Pancreas (tissue), 10 donors: ENCODE measurements around the gene PKIB. TPM values are rescaled to one million over a fixed set of nuclear protein-coding genes. Genes with fewer than 3 reads are reported as not detected.

ENCODE experiments used
- ATAC-seq, 4 donors: fragments of 200-7000 bp; cut with Tn5 transposase; one replicate each; pipeline versions ENCODE4 v1.8.0 to v1.9.1; 2020; ENCODE audit warnings: mild to moderate bottlenecking in 4 of 4, moderate library complexity in 4 of 4
- DNase-seq, 6 donors: peaks; one replicate each; pipeline ENCODE4 v3.0.0-alpha.2; 2020
- FAIRE-seq: peaks from 2 replicates; lab custom pipeline; 2012; peaks lifted over from hg19 to GRCh38; lab: Jason Lieb, UNC
- H3K27ac ChIP-seq, 4 donors: fragments of 200-600 bp; sonication (generic); 1 replicate in 3 of 4; 2 replicates in 1 of 4; pipeline versions ENCODE4 v1.5.0 to v1.8.0; 2020
- H3K27me3 ChIP-seq, 4 donors: fragments of 200-600 bp; one replicate each; pipeline ENCODE4 v1.8.0; 2021
- H3K36me3 ChIP-seq, 3 donors: fragments of 200-600 bp; sonication (generic) in 1 of 3; one replicate each; pipeline versions ENCODE4 v1.5.0 to v1.8.0; 2020 to 2021
- H3K4me1 ChIP-seq, 3 donors: fragments of 200-600 bp; one replicate each; pipeline ENCODE4 v1.8.0; 2021
- H3K4me3 ChIP-seq, 4 donors: fragments of 200-600 bp; sonication (generic) in 2 of 4; one replicate each; pipeline versions ENCODE4 v1.5.0 to v1.8.0; 2020 to 2021
- H3K9me3 ChIP-seq, 4 donors: fragments of 200-600 bp; one replicate each; pipeline ENCODE4 v1.8.0; 2021
- WGBS, 2 donors: extraction: QIAGEN DNeasy Blood & Tissue Kit; methylation state at CpG; one replicate each; pipeline ENCODE4 v1.1.7; 2013; 5-methylcytosine and 5-hydroxymethylcytosine counted together
- intact Hi-C, 3 donors: fragments of 100-400 bp; cut with DNase I; formaldehyde crosslinking; loops; one replicate each; pipeline versions ENCODE4 v1.11.1 to v1.14.2; 2022
- polyA plus RNA-seq, 2 donors: library from polyadenylated mRNA; stranded (reverse); fragments of 200-250 nt; gene quantifications; one replicate each; pipeline ENCODE4 v1.2.3, GENCODE V29; 2013
- total RNA-seq, 6 donors: library from RNA; stranded (reverse); fragmentation: NEBNext Ultra II Directional in 4 of 6; extraction: Animal tissue kit (Norgen Biotek cat#: 25700) in 4 of 6; gene quantifications; one replicate each; pipeline versions ENCODE4 v1.2.1 to v1.2.4, GENCODE V29; 2021 to 2023
- TF ChIP-seq, protein P1 (sequence below), 4 donors: fragments of 200-600 bp; sonication (generic) in 3 of 4; IDR thresholded peaks; one replicate each; pipeline versions ENCODE4 v1.5.0 to v1.8.0; 2021; ENCODE audit warnings: antibody characterized with exemption in 4 of 4
- donor health status: healthy with polysubstance abuse.
- donor health status: DM: no; HTN: no; CAD: no; lungs with moderate emphysema.
- donor health status: DM: no; HTN: no; CAD: no.
- donor health status: control.
- donor health status: control.
- donor health status: Bipolar disorder and iron deficiency.
- donor health status: DM: yes; HTN: yes; CAD: no.
- donor health status: DM: no; HTN: no; CAD: no.
- donor health status: DM: no; HTN: no; CAD: no.
- donor health status: DM: yes; HTN: yes; CAD: no.

PKIB gene
- total and polyA plus RNA-seq, 8 donors: 1.2 to 21.1 (median 5.4) TPM

DNA sequence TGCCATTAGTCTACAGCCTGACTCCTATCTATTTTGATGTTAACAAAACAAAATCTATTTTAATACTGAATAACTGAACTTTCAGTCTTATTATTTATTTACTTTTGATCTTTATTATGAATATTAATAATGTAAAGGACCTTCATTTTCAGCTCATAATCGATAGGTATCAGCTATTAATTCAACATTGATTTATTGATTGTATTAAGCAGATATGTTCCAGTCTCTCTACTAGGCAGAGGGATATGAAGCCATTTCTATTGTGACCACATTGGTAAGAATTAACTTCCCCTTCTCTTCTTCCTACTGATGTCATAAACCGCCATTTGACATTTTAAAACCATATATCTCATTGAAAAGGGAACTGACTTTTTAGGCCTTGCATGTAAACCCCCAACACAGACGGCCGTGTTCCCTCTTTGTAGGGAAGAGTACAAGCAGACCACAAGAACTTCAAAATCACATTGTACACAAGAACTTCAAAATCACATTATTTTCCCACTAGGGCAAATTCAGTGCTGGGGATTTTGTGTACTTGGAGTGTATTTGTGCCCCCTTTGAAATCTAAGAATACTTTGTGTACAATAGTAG lies 99.8 kb downstream of the PKIB start:
- Histone ChIP-seq H3K9me3 (no peaks in the 10 kb centered on the region), H3K27ac (no peak overlapping the region), H3K4me3 (no peak overlapping the region), H3K27me3 (no peaks in the 10 kb centered on the region), H3K4me1 (no peaks in the 10 kb centered on the region), H3K36me3 (no peaks in the 10 kb centered on the region)
- ATAC-seq (peak in 2 of 4 donors; percentile 58 to 78), FAIRE-seq (no peak), DNase-seq (no peak)
- TF ChIP-seq, protein P1, sequence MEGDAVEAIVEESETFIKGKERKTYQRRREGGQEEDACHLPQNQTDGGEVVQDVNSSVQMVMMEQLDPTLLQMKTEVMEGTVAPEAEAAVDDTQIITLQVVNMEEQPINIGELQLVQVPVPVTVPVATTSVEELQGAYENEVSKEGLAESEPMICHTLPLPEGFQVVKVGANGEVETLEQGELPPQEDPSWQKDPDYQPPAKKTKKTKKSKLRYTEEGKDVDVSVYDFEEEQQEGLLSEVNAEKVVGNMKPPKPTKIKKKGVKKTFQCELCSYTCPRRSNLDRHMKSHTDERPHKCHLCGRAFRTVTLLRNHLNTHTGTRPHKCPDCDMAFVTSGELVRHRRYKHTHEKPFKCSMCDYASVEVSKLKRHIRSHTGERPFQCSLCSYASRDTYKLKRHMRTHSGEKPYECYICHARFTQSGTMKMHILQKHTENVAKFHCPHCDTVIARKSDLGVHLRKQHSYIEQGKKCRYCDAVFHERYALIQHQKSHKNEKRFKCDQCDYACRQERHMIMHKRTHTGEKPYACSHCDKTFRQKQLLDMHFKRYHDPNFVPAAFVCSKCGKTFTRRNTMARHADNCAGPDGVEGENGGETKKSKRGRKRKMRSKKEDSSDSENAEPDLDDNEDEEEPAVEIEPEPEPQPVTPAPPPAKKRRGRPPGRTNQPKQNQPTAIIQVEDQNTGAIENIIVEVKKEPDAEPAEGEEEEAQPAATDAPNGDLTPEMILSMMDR (IDR thresholded peaks at IDR 0.05): no peak
- WGBS, 2 donors: 84 to 86% methylated on average over 4 of the region's 4 CpGs
- intact Hi-C loops: no loop called here

DNA sequence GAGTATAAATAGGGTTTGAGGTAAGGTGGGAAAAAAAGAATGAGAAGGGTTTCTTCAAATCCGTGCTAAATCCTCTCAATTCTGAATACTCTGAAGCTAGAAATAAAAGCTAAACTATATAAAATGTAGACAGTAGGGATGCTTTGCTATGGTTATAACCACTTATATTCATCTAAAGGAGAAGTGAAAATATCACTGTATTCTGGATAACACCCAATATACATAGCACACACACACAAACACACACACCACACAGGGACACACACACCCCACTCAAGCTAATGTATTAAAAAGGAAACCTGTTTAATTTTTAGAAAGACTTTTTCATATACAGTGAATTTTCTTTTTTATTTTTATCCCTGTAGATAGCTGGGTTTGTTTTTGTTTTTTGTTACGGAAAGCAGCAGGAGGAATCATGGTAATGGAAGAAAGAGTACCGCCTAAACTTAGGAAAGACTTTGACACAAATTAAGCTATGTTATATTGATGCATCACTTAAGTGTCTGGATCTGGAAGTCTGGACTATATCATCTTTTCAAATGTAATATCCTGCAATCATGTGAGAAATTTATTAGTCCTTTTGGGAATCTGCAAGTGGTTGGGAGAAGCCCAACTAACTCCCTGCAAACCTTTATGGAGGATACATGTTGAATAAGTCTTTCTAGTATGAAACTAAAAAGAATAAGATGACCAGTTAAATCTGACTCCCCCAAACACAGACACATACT lies 100.9 kb downstream of the PKIB start:
- 89 to 93% methylated on average over 3 of the region's 3 CpGs for WGBS, 2 donors
- TF ChIP-seq, protein P1 (IDR thresholded peaks at IDR 0.05): no peak
- Histone ChIP-seq H3K4me1 (no peaks in the 10 kb centered on the region), H3K9me3 (no peaks in the 10 kb centered on the region), H3K4me3 (no peak overlapping the region), H3K36me3 (no peaks in the 10 kb centered on the region), H3K27me3 (no peaks in the 10 kb centered on the region), H3K27ac (no peak overlapping the region)
- ATAC-seq (no peak), FAIRE-seq (no peak), DNase-seq (no peak)
- intact Hi-C loops: no loop called here

DNA sequence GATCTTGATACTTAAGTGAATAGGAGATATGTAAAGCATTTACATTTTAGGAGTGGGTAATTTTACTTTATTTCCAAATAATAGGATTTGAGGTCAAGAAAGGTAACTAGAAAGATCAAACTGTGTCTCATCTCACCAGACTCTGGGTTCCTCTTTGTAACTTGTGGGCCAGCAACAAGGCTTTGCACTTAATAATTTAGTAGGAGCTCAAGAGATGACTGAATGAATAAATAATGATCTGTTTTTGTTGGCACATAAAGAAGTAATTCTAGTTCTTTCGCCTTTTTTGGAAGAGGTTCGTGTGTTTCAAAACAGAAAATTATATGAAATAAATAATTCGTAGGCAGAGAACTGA lies 101.9 kb downstream of the PKIB start:
- TF ChIP-seq, protein P1 (IDR thresholded peaks at IDR 0.05): no peak
- FAIRE-seq (no peak), DNase-seq (no peak), ATAC-seq (no peak)
- Histone ChIP-seq H3K4me3 (no peak overlapping the region), H3K27ac (no peak overlapping the region), H3K36me3 (no peaks in the 10 kb centered on the region), H3K9me3 (no peaks in the 10 kb centered on the region), H3K27me3 (no peaks in the 10 kb centered on the region), H3K4me1 (no peaks in the 10 kb centered on the region)
- 6 to 8% methylated on average over 3 of the region's 3 CpGs for WGBS, 2 donors
- intact Hi-C loops: no loop called here

DNA sequence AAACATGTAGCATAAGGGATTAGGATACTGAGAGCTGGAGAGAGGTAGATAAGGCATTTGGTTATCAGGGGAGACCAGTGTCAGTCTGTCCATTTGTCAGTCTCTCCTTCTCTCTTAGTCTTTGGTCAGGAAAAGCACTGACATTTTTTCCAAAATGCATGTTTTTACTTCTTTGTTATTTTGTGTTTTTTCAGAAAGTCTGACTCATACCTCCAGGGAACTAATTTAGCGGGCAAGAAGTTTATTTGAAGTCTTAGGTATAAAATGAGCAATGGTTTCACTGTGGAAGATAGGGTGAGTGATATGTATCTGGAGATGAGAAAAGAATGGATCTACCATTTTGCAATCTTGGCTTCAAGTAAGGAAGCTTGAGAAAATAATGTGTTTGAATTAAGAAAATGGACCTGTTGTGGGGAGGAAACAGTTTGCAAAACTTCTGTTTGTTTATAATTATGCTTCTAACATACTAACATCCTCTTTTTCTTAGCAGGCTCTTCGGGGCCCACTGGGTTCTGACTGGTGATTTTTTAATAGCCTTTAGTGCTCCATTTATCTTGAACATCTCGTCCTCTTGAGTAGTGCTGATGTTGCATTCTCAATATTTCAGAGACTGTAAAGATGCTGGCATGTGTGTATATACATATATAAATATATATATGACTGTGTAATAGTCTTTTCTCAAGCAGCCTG lies 102.4 kb downstream of the PKIB start:
- no peak overlapping the region for H3K4me3 ChIP-seq
- intact Hi-C loops: no loop called here
- H3K36me3 ChIP-seq: no peaks in the 10 kb centered on the region
- no peaks in the 10 kb centered on the region for H3K27me3 ChIP-seq
- no peak for DNase-seq
- no peak overlapping the region for H3K27ac ChIP-seq
- no peaks in the 10 kb centered on the region for H3K9me3 ChIP-seq
- no peak for ATAC-seq
- FAIRE-seq: no peak
- TF ChIP-seq, protein P1 (IDR thresholded peaks at IDR 0.05): no peak
- no peaks in the 10 kb centered on the region for H3K4me1 ChIP-seq
- 83 to 88% methylated on average over 3 of the region's 3 CpGs for WGBS, 2 donors
